Liver (tissue), 3 donors: Measurements from ENCODE around the gene EFCAB11.

Experiments
- EGR1 ChIP-seq, 2 donors: IDR thresholded peaks; 2 replicates each; pipeline ENCODE4 v1.6.1; 2016 to 2018; ENCODE audit warnings: antibody characterized with exemption in 2 of 2, low read depth in 2 of 2
- FOXA1 ChIP-seq: IDR thresholded peaks from 2 replicates; pipeline ENCODE4 v1.6.1; 2016; ENCODE audit warnings: antibody characterized with exemption
- GABPA ChIP-seq, 2 donors: IDR thresholded peaks in 1 of 2; conservative IDR thresholded peaks in 1 of 2; 2 replicates each; pipeline ENCODE4 v1.6.1; 2016; ENCODE audit warnings: antibody characterized with exemption in 2 of 2, mild to moderate bottlenecking in 1 of 2, moderate library complexity in 1 of 2
- TF ChIP-seq, protein P1 (sequence below): fragments of 150-350 bp; IDR thresholded peaks from 2 replicates; pipeline ENCODE4 v1.5.1; 2017; ENCODE audit warnings: improper control_type of control experiment, low read depth, low read length; ENCODE audit not compliant: missing input control
- TF ChIP-seq, protein P2 (sequence below): IDR thresholded peaks from 2 replicates; pipeline ENCODE4 v1.6.1; 2016; ENCODE audit warnings: antibody characterized with exemption
- TF ChIP-seq, protein P3 (sequence below): IDR thresholded peaks from 2 replicates; pipeline ENCODE4 v1.6.1; 2016; ENCODE audit warnings: antibody characterized with exemption, mild to moderate bottlenecking
- TF ChIP-seq, protein P4 (sequence below): IDR thresholded peaks from 2 replicates; pipeline ENCODE4 v1.6.1; 2016; ENCODE audit warnings: antibody characterized with exemption
- donor health status: healthy.
- donor health status: healthy.

DNA sequence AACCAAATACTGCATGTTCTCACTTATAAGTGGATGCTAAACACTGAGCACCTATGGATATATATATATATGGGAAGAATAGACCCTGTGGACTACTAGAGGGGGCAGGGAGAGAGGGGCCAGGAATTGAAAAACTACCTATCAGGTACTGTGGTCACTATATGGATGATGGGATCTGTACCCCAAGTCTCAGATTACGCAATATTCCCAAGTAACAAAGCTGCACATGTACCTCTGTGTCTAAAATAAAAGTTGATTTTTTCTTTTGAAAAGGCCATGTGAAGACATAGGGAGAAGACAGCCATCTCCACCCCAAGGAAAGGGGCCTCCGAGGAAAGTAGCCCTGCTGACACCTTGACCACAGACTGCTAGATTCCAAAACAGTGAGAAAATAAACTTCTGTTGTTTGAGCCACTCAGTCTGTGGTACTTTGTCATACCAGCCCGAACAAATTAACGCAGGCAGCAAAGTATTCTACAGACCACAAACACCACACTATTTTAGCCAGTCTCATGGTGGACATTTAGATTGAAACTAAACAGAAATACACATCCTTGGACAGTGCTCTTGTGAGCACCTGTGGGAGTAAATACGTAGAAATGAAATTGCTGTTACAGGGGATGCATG is 197.1 kb downstream of the EFCAB11 start:
- TF ChIP-seq, protein P1, sequence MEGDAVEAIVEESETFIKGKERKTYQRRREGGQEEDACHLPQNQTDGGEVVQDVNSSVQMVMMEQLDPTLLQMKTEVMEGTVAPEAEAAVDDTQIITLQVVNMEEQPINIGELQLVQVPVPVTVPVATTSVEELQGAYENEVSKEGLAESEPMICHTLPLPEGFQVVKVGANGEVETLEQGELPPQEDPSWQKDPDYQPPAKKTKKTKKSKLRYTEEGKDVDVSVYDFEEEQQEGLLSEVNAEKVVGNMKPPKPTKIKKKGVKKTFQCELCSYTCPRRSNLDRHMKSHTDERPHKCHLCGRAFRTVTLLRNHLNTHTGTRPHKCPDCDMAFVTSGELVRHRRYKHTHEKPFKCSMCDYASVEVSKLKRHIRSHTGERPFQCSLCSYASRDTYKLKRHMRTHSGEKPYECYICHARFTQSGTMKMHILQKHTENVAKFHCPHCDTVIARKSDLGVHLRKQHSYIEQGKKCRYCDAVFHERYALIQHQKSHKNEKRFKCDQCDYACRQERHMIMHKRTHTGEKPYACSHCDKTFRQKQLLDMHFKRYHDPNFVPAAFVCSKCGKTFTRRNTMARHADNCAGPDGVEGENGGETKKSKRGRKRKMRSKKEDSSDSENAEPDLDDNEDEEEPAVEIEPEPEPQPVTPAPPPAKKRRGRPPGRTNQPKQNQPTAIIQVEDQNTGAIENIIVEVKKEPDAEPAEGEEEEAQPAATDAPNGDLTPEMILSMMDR: no peak
- TF ChIP-seq FOXA1 (no peak), GABPA (IDR thresholded peaks at IDR 0.05 in 1 of 2, conservative IDR thresholded peaks at IDR 0.05 in 1 of 2) (no peak), EGR1 (IDR thresholded peaks at IDR 0.05; ENCODE audit: low read depth in 2 of 2) (no peak)
- TF ChIP-seq, protein P2, sequence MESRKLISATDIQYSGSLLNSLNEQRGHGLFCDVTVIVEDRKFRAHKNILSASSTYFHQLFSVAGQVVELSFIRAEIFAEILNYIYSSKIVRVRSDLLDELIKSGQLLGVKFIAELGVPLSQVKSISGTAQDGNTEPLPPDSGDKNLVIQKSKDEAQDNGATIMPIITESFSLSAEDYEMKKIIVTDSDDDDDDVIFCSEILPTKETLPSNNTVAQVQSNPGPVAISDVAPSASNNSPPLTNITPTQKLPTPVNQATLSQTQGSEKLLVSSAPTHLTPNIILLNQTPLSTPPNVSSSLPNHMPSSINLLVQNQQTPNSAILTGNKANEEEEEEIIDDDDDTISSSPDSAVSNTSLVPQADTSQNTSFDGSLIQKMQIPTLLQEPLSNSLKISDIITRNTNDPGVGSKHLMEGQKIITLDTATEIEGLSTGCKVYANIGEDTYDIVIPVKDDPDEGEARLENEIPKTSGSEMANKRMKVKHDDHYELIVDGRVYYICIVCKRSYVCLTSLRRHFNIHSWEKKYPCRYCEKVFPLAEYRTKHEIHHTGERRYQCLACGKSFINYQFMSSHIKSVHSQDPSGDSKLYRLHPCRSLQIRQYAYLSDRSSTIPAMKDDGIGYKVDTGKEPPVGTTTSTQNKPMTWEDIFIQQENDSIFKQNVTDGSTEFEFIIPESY: no peak
- TF ChIP-seq, protein P3, sequence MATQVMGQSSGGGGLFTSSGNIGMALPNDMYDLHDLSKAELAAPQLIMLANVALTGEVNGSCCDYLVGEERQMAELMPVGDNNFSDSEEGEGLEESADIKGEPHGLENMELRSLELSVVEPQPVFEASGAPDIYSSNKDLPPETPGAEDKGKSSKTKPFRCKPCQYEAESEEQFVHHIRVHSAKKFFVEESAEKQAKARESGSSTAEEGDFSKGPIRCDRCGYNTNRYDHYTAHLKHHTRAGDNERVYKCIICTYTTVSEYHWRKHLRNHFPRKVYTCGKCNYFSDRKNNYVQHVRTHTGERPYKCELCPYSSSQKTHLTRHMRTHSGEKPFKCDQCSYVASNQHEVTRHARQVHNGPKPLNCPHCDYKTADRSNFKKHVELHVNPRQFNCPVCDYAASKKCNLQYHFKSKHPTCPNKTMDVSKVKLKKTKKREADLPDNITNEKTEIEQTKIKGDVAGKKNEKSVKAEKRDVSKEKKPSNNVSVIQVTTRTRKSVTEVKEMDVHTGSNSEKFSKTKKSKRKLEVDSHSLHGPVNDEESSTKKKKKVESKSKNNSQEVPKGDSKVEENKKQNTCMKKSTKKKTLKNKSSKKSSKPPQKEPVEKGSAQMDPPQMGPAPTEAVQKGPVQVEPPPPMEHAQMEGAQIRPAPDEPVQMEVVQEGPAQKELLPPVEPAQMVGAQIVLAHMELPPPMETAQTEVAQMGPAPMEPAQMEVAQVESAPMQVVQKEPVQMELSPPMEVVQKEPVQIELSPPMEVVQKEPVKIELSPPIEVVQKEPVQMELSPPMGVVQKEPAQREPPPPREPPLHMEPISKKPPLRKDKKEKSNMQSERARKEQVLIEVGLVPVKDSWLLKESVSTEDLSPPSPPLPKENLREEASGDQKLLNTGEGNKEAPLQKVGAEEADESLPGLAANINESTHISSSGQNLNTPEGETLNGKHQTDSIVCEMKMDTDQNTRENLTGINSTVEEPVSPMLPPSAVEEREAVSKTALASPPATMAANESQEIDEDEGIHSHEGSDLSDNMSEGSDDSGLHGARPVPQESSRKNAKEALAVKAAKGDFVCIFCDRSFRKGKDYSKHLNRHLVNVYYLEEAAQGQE: no peak
- TF ChIP-seq, protein P4, sequence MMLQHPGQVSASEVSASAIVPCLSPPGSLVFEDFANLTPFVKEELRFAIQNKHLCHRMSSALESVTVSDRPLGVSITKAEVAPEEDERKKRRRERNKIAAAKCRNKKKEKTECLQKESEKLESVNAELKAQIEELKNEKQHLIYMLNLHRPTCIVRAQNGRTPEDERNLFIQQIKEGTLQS: no peak
